ENCODE measurements around the gene SSBP4.

GRCh38 chr19:18449552-18449951, 30.4 kb downstream of the SSBP4 start:
- TF ChIP-seq POLR2A (IDR thresholded peaks at IDR 0.05): no peak
- TF ChIP-seq CTCF (IDR thresholded peaks at IDR 0.05): no peak
